ENCODE measurements around the gene IPO7. TPM values are rescaled to one million over a fixed set of nuclear protein-coding genes. Genes with fewer than 3 reads are reported as not detected.

The IPO7 gene
- total RNA-seq, 4 donors from 2014 or later, result 79.1 to 188 (median 140) TPM

DNA sequence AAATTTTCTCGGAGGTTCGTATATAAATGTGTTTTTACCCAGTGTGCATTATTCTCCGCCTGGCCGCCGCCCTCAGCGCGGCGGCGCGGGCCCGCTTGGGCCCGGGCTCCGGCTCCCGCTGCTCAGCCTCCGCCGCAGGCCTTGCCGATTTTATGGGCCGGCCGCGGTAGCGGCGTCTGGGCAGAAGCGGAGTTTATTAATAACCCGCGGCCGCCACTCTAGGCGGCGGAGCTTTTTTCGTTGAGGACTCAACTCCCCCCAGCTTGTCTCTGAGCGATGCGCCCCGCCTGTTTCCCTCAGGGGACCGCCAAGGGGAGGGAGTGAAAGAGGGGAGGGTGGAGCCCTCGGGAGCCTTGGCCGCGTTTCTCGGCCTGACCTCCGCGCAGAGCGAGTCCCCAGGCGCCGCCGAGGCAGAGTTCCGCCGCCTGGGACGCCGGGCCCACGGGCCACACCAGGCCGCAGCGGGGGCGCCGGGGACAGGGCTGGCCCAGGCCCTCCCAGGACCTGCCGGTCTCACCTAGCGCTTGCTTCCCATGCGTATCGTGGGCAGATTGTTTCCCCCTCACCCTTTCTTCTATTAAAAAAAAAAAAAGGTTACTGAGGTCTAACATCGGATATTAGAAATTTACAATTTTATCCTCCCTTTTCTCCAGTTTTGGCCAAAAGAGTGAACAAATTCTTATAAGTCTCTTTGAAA, 76.8 kb downstream of the IPO7 start:
- peak; percentile 66 to 86 for TF ChIP-seq POLR2A (IDR thresholded peaks at IDR 0.05)
- TF ChIP-seq, protein P1, sequence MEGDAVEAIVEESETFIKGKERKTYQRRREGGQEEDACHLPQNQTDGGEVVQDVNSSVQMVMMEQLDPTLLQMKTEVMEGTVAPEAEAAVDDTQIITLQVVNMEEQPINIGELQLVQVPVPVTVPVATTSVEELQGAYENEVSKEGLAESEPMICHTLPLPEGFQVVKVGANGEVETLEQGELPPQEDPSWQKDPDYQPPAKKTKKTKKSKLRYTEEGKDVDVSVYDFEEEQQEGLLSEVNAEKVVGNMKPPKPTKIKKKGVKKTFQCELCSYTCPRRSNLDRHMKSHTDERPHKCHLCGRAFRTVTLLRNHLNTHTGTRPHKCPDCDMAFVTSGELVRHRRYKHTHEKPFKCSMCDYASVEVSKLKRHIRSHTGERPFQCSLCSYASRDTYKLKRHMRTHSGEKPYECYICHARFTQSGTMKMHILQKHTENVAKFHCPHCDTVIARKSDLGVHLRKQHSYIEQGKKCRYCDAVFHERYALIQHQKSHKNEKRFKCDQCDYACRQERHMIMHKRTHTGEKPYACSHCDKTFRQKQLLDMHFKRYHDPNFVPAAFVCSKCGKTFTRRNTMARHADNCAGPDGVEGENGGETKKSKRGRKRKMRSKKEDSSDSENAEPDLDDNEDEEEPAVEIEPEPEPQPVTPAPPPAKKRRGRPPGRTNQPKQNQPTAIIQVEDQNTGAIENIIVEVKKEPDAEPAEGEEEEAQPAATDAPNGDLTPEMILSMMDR (IDR thresholded peaks at IDR 0.05), result peak in 2 of 4 experiments; percentile 3 to 8
- H3K27me3 ChIP-seq, result no peaks in the 10 kb centered on the region
- DNase-seq, result peak; percentile 89 to 90
- peaks cover 14% of the 10 kb centered on the region in 2 donors for H3K4me1 ChIP-seq
- intact Hi-C loops (cut with DNase I; ENCODE audit: low total_unique reads), result no loop called here
- no peaks in the 10 kb centered on the region for H3K9me3 ChIP-seq
- H3K4me3 ChIP-seq, result peak overlapping the region; percentile 44 to 56
- no peaks in the 10 kb centered on the region for H3K36me3 ChIP-seq
- peak overlapping the region; percentile 94 to 100 for H3K27ac ChIP-seq

DNA sequence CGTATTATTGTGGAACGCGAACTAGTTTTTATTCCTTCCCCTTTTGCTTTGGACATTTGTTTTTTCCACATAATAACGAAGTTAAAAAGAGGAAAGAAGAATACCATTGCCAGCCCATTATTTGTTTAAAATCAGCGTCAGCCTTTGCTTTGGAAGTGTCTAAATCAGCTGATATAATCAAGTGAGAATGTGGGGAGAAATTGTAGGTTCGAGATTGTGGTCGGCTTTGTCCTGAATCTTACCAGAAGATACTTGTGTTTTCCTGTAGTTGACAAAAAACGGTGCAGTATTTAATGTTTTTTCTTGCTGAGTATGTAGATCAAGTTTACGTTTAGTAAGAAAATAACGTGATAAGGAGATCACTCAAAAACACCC, 77.3 kb downstream of the IPO7 start:
- Histone ChIP-seq H3K27me3 (no peaks in the 10 kb centered on the region), H3K4me1 (peaks cover 14% of the 10 kb centered on the region in 2 donors), H3K36me3 (no peaks in the 10 kb centered on the region), H3K4me3 (peak overlapping the region; percentile 44 to 56), H3K9me3 (no peaks in the 10 kb centered on the region), H3K27ac (peak overlapping the region; percentile 94 to 100)
- no peak for TF ChIP-seq POLR2A (IDR thresholded peaks at IDR 0.05)
- TF ChIP-seq, protein P1 (IDR thresholded peaks at IDR 0.05), result no peak
- no peak for DNase-seq
- intact Hi-C loops (cut with DNase I; ENCODE audit: low total_unique reads), result no loop called here

DNA sequence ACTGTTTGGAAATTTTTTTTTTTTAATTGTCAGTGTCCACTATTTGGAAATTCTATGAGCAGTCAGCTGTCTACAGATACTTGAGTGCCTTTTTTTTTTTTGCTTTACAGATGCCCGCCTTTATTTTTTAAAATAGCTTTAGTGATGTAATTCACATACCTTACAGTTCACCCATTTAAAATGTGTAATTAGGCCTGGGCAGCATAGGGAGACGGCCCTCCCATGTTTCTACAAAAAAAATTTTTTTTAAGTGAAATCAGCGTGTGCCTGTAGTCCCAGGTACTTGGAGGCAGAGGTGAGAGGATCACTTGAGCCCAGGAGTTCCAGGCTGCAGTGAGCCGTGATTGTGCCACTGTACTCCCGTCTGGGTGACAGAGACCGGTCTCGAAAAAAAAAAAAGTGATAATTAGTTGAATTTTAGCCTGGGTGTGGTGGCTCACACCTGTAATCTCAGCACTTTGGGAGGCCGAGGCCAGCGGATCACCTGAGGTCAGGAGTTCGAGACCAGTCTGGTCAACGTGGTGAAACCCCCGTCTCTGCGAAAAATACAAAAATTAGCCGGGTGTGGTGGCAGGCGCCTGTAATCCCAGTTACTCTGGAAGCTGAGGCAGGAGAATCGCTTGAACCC, 77.8 kb downstream of the IPO7 start:
- TF ChIP-seq, protein P1 (IDR thresholded peaks at IDR 0.05), result no peak
- TF ChIP-seq POLR2A (IDR thresholded peaks at IDR 0.05), result no peak
- intact Hi-C loops (cut with DNase I; ENCODE audit: low total_unique reads), result no loop called here
- no peaks in the 10 kb centered on the region for H3K9me3 ChIP-seq
- peak overlapping the region in 1 of 2 donors; percentile 56 for H3K4me3 ChIP-seq
- H3K36me3 ChIP-seq, result no peaks in the 10 kb centered on the region
- no peaks in the 10 kb centered on the region for H3K27me3 ChIP-seq
- DNase-seq, result no peak
- H3K27ac ChIP-seq, result peak overlapping the region; percentile 94 to 100
- H3K4me1 ChIP-seq, result peaks cover 14% of the 10 kb centered on the region in 2 donors

DNA sequence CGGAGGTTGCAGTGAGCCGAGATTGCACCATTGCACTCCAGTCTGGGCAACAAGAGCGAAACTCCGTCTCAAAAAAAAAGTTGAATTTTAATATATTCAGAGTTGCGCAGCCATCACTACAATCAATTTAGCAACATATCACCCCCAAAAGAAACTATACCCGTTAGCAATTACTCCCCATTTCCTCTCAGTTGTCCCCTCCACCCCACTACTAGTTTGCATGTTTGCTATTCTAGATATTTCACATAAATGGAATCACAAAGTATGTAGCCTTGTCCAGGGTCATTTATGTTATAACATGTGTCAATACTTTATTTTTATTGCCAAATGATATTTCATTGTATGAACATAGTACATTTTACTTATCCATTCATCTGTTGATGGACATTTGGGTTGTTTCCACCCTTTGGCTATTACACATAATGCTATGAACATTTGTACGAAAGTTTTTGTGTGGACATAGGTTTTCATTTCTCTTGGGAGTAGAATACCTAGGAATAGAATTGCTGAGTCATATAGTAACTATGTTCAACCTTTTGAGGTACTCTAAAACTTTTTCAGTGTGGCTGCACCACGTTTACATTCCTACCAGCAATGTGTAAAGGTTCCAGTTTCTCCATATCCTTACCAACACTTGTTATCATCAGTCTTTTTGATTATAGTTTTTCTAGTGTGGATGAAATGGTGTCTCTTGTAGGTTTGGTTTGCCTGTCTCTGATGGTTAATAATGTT, 78.5 kb downstream of the IPO7 start:
- peak overlapping the region in 1 of 2 donors; percentile 94 for H3K27ac ChIP-seq
- H3K4me3 ChIP-seq, result no peak overlapping the region
- no peaks in the 10 kb centered on the region for H3K27me3 ChIP-seq
- TF ChIP-seq, protein P1 (IDR thresholded peaks at IDR 0.05), result no peak
- TF ChIP-seq POLR2A (IDR thresholded peaks at IDR 0.05), result no peak
- intact Hi-C loops (cut with DNase I; ENCODE audit: low total_unique reads), result no loop called here
- no peaks in the 10 kb centered on the region for H3K36me3 ChIP-seq
- no peak for DNase-seq
- H3K4me1 ChIP-seq, result peaks cover 14% of the 10 kb centered on the region in 2 donors
- no peaks in the 10 kb centered on the region for H3K9me3 ChIP-seq

DNA sequence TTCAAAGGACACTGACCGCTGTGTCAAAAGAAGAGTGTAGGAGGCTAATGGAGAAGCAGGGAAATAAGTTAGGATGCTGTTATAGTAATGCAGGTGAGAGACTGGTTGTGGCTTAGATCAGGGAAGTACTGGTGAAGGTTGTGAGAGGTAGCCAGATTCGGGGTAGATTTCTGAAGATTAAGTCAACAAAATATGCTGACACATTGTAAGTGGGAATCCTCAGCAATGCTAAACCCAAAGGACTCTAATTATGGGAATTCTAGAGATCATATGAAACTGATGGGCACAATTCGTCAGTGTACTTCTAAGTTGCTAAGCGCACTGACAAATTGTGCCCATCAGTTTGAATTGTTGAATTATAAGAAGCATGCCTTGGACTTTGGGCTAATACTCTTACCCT, 86.3 kb downstream of the IPO7 start:
- Histone ChIP-seq H3K36me3 (no peaks in the 10 kb centered on the region), H3K27ac (no peak overlapping the region), H3K27me3 (no peaks in the 10 kb centered on the region), H3K4me3 (no peak overlapping the region), H3K9me3 (no peaks in the 10 kb centered on the region), H3K4me1 (no peaks in the 10 kb centered on the region)
- intact Hi-C loops (cut with DNase I; ENCODE audit: low total_unique reads), result no loop called here
- no peak for DNase-seq
- no peak for TF ChIP-seq POLR2A (IDR thresholded peaks at IDR 0.05)
- TF ChIP-seq, protein P1 (IDR thresholded peaks at IDR 0.05), result no peak
